KMS-11 (cell line): ENCODE results near the gene GALNT11.
"Not testable (repeated sequence)": the region's sequence is repeated elsewhere in the genome, so short reads cannot be mapped to it uniquely, and the experiment has no call there.

Experiments
- H2AFZ ChIP-seq: fragments of 200-600 bp; sonication (generic); 2 replicates; pipeline ENCODE4 v1.6.1; 2016; ENCODE audit warnings: antibody characterized with exemption, mixed run types, low read depth
- H3K27ac ChIP-seq: fragments of 200-600 bp; sonication (generic); 2 replicates; pipeline ENCODE4 v1.6.1; 2016; ENCODE audit warnings: mild to moderate bottlenecking, mixed run types
- H3K27me3 ChIP-seq: fragments of 200-600 bp; sonication (generic); 2 replicates; pipeline ENCODE4 v1.6.1; 2017; ENCODE audit warnings: mild to moderate bottlenecking, low read depth, mixed run types, moderate library complexity; ENCODE audit not compliant: insufficient read depth
- H3K36me3 ChIP-seq: fragments of 200-600 bp; sonication (generic); 2 replicates; pipeline ENCODE4 v1.6.1; 2017; ENCODE audit warnings: mild to moderate bottlenecking, mixed run types; ENCODE audit not compliant: insufficient read depth
- H3K4me1 ChIP-seq: fragments of 200-600 bp; sonication (generic); 2 replicates; pipeline ENCODE4 v1.6.1; 2016; ENCODE audit warnings: mild to moderate bottlenecking, low read depth, mixed run types; ENCODE audit not compliant: poor library complexity, severe bottlenecking
- H3K4me2 ChIP-seq: fragments of 200-600 bp; sonication (generic); 2 replicates; pipeline ENCODE4 v1.7.0; 2016; ENCODE audit warnings: mild to moderate bottlenecking, mixed run types
- H3K4me3 ChIP-seq: fragments of 200-600 bp; sonication (generic); IDR thresholded peaks from 2 replicates; pipeline ENCODE4 v1.6.1; 2017; ENCODE audit warnings: low read depth, low read length, mixed read lengths; ENCODE audit not compliant: insufficient read depth
- H3K79me2 ChIP-seq: fragments of 200-600 bp; sonication (generic); 2 replicates; pipeline ENCODE4 v1.6.1; 2016; ENCODE audit warnings: low read depth, mixed run types; ENCODE audit not compliant: insufficient read depth
- H3K9ac ChIP-seq: fragments of 200-600 bp; sonication (generic); 2 replicates; pipeline ENCODE4 v1.6.1; 2016; ENCODE audit warnings: mild to moderate bottlenecking, mixed run types
- H4K20me1 ChIP-seq: fragments of 200-600 bp; sonication (generic); 2 replicates; pipeline ENCODE4 v1.6.1; 2016; ENCODE audit warnings: mild to moderate bottlenecking, mixed run types; ENCODE audit not compliant: insufficient read depth
- CTCF ChIP-seq: fragments of 200-600 bp; sonication (generic); conservative IDR thresholded peaks from 2 replicates; pipeline ENCODE4 v1.6.1; 2017; ENCODE audit warnings: low read depth, mild to moderate bottlenecking, antibody characterized with exemption, low read length, moderate library complexity, mixed read lengths

The GALNT11 gene

GRCh38 chr7:152025937-152026890, 740 bp downstream of the GALNT11 start:
- TF ChIP-seq CTCF: no peak; the same call in 1 of the 2 replicates
- H3K27ac ChIP-seq: no peak overlapping the region

GRCh38 chr7:152027491-152028365, 2.3 kb downstream of the GALNT11 start:
- H3K79me2 ChIP-seq, H2AFZ ChIP-seq, H3K27ac ChIP-seq, H3K27me3 ChIP-seq, H3K4me2 ChIP-seq, H3K36me3 ChIP-seq, H3K4me1 ChIP-seq, H4K20me1 ChIP-seq, H3K4me3 ChIP-seq, H3K9ac ChIP-seq: not testable (repeated sequence)

More at GRCh38 chr7:152025937-152026890, 740 bp downstream of the GALNT11 start:
- Histone ChIP-seq H3K4me2 (peak overlapping the region; percentile 46), H3K9ac (peak overlapping the region; percentile 70; the same call in 1 of the 2 replicates), H3K36me3 (no peaks in the 10 kb centered on the region), H3K4me1 (peaks cover 7% of the 10 kb centered on the region), H4K20me1 (no peaks in the 10 kb centered on the region), H3K4me3 (no peak overlapping the region), H3K79me2 (no peaks in the 10 kb centered on the region), H3K27me3 (no peaks in the 10 kb centered on the region), H2AFZ (peak overlapping the region; percentile 97)

GRCh38 chr7:152030059-152030458, 4.6 kb downstream of the GALNT11 start:
- not testable (repeated sequence) for H3K4me1 ChIP-seq, H3K79me2 ChIP-seq, H3K36me3 ChIP-seq, H2AFZ ChIP-seq, H3K27me3 ChIP-seq, H3K4me3 ChIP-seq, H3K27ac ChIP-seq, H3K4me2 ChIP-seq, H4K20me1 ChIP-seq, H3K9ac ChIP-seq
- TF ChIP-seq CTCF: 0 out of 2 replicates have a peak, but pooled peaks have one; percentile 26

GRCh38 chr7:152030639-152031038, 5.2 kb downstream of the GALNT11 start:
- not testable (repeated sequence) for H3K79me2 ChIP-seq

GRCh38 chr7:152035817-152036216, 10.3 kb downstream of the GALNT11 start:
- H3K27ac ChIP-seq: no peak overlapping the region
- no peaks in the 10 kb centered on the region for H3K36me3 ChIP-seq
- H3K9ac ChIP-seq: no peak overlapping the region
- no peaks in the 10 kb centered on the region for H4K20me1 ChIP-seq
- H3K27me3 ChIP-seq: no peaks in the 10 kb centered on the region
- H3K4me3 ChIP-seq: no peak overlapping the region
- no peaks in the 10 kb centered on the region for H3K79me2 ChIP-seq
- H3K4me1 ChIP-seq: peaks cover 3% of the 10 kb centered on the region
- no peak overlapping the region for H3K4me2 ChIP-seq
- H2AFZ ChIP-seq: no peak overlapping the region
- TF ChIP-seq CTCF: no peak

More at GRCh38 chr7:152030639-152031038, 5.2 kb downstream of the GALNT11 start:
- H2AFZ ChIP-seq, H3K9ac ChIP-seq, H3K4me2 ChIP-seq, H3K4me1 ChIP-seq, H3K4me3 ChIP-seq, H3K27me3 ChIP-seq, H4K20me1 ChIP-seq, H3K36me3 ChIP-seq, H3K27ac ChIP-seq: not testable (repeated sequence)

- H3K9ac ChIP-seq, H3K4me1 ChIP-seq, H3K4me2 ChIP-seq, H3K4me3 ChIP-seq, H4K20me1 ChIP-seq, H3K27me3 ChIP-seq, H3K27ac ChIP-seq, H2AFZ ChIP-seq, H3K79me2 ChIP-seq, H3K36me3 ChIP-seq: not testable (repeated sequence)
These were observed 12.9 kb downstream of the GALNT11 start for GRCh38 chr7:152038410-152038809.

GRCh38 chr7:152043086-152043485, 17.6 kb downstream of the GALNT11 start:
- not testable (repeated sequence) for H3K27me3 ChIP-seq, H3K4me1 ChIP-seq, H4K20me1 ChIP-seq, H3K9ac ChIP-seq, H3K79me2 ChIP-seq, H3K36me3 ChIP-seq, H3K4me2 ChIP-seq, H2AFZ ChIP-seq, H3K4me3 ChIP-seq, H3K27ac ChIP-seq
